Activated CD4-positive, CD25-positive, alpha-beta regulatory T cell treated with anti-CD3 and anti-CD28 coated beads, Interleukin-2, amount 50 U/mL, for 72 hours (primary cell): ENCODE results near the gene B3GALT6.

Source experiments
- DNase-seq: peaks from one replicate; pipeline ENCODE4 v3.0.0; 2021

The B3GALT6 gene

DNA sequence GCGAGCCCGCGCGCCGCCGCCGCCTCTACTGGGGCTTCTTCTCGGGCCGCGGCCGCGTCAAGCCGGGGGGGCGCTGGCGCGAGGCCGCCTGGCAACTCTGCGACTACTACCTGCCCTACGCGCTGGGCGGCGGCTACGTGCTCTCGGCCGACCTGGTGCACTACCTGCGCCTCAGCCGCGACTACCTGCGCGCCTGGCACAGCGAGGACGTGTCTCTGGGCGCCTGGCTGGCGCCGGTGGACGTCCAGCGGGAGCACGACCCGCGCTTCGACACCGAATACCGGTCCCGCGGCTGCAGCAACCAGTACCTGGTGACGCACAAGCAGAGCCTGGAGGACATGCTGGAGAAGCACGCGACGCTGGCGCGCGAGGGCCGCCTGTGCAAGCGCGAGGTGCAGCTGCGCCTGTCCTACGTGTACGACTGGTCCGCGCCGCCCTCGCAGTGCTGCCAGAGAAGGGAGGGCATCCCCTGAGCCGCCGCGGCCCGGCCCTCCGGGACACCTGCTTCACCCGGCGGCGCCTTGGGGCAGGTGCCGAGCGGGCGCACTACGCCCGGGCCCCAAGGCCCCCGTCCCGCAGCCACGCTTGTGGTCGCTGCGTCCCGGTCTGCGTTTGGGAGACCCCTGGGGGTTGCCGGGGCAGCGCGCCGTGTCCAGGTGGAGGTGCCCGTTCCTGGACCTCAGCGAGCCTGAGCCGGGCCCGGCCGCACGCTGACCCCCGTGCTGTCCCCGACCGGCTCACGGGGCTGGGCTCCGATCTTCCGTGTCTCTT lies 944 bp downstream of the B3GALT6 start:
- DNase-seq: no peak

DNA sequence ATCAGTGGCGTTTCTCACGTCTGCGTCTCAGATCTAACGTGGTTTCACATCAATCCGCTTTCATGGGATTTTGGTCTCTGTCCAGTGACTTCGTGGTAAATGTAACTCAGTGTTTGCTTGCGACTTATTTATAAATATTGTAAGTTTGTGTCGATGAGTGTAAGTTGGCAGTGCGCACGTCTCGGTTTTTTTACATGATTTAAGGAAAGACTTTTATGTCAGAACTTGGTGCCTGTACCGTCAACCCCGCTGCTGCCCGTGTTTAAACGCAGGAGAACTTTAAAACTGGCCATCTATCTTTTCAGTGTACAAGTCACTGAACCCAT lies 1.5 kb downstream of the B3GALT6 start:
- DNase-seq: no peak

DNA sequence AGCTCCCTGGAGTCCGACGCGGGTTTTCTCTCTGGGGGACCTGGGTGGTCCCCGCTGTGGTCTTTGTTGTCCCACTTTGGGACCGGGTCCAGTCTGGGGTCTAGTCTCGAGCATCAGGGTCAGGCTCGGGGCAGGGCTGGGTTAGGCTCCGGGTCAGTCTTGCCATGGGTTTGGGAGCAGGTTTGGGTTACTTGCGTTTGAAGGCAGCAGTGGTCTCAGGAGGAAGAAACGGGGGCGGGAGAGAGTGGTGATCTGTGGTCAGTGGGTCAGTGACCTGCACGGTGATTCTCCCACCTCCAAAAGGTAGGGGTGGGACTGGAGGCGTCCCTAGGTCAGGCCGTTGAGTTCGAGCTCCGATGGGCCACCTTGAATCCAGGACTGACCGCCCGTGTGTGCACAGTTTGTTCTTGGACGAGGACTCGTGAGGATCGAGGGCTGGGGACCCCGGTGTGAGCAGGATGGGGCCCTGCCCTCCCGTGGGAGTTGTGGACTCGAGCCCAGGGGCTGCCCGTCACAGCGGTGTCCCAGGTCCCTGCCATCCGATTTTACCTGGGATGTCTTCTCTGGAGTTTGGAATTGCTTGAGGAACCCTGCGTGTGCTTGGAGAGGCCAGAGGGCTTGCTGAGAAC lies 2.3 kb downstream of the B3GALT6 start:
- no peak for DNase-seq

DNA sequence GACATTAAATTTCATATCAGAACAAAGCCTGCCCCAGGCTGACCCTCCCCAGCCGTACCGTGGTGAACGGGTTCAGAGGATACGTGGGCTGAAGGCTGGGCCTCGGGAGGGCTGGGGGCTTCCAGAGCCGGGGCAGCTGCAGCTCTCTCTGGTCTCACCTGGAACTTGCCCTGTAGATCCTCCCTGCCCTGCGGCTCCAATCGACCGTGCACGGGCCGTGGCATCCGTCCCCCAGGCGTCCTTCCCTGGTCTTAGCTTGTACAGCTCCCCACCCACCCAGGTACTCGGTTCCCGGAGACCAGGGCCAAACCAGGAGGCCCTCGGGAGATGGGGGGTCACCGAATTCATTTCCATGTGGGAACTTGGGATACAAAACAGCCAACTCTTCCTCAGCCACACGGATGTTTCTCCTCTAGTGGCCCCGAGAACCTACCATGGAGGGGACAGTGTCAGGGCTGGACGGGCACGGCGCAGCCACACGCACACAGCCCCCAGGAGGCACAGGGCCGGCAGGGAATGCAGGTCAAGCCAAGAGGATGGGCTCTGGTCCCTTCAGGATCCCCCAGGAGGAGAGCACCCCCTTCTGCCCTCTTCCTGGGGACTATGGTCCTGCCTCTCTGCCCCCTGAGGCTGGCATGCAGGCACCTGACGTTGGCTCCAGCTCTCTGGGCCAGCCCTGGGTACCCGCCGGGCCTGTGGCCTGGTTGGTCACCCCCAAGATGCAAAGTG lies 3.1 kb downstream of the B3GALT6 start:
- DNase-seq: no peak

- no peak for DNase-seq
Measured at GRCh38 chr1:1236176-1236763, 4.2 kb downstream of the B3GALT6 start.

- no peak for DNase-seq
Measured at GRCh38 chr1:1236945-1237873, 5.2 kb downstream of the B3GALT6 start.

DNA sequence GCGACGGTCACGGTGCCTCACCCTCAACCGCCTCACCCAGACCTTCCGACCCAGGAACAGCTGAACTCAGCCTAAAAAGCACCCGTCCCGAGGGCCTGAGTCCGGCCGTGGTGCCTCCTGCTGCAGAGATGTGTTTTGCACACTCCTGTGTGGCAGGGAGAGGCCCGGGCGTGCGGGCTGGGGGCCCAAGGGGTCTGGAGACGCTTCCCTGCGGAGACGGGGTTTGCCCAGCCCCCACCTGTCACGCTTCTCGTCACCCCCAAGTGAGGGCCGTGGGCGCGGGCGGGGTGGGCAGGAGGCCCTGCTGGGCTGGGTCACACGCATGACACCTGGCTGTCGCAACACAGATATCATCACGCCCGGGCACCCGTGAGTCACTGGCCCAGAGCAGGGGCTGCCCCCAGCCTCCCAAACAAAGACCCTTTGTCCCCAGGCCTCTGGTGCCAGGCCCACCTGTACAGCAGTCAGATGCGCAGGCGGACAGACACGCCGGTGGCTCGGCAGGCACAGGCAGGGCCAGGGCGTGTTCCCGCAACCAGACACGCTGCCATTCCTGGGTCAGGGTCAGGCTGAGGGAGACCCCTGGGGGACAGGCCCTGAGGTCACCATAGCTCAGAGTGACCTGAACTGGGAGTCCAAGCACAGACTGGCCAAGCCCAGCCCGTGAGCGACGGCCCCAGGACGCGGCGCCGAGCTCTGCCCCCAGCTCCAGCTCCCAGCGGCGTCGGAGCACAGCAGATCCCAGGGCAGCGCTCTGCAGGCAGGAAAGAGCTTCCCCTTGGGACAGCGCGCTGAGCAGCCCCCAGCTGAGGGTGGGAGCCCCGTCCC lies 6.1 kb downstream of the B3GALT6 start:
- no peak for DNase-seq

DNA sequence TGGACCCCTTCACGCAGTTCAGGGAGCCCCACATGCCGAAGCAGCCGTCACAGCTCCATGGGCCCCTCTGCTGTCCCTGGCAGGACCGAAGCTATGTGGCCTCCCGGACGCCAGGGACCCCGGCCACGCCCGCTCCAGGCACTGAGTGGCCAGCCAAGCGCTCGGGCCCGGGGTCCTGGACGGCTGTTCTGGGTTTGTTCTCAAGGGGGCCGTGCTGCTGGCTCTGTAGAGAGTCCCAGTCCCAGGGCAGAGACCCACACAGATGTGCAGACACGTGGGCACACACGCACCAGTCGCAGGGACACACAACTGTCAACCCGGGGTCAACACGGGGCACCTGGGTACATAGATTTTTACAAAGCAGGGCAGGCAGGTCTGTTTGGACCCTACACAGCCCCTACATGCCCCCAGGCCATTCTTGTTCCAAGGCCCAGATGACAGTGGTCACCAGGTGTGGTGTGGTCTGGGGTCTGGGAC lies 6.7 kb downstream of the B3GALT6 start:
- no peak for DNase-seq

DNA sequence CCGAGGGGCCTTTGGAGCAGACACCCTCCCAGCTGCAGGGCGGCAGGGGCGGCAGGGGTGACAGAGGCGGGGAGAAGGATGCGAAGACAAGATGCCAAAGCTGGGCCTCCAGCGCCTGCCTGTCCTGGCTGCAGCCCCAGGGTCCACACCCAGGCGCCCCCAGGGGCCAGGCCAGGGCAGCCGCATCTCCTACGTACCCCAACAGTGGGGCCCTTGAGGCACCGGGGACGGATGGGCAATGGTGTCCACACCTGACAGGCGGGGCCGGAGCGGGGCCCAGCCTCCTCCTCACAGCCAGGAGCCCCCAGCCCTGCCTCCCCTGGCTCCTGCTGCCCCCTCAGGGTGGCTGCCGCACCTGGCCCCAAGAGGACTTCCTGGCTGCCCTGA lies 7.2 kb downstream of the B3GALT6 start:
- DNase-seq: no peak

DNA sequence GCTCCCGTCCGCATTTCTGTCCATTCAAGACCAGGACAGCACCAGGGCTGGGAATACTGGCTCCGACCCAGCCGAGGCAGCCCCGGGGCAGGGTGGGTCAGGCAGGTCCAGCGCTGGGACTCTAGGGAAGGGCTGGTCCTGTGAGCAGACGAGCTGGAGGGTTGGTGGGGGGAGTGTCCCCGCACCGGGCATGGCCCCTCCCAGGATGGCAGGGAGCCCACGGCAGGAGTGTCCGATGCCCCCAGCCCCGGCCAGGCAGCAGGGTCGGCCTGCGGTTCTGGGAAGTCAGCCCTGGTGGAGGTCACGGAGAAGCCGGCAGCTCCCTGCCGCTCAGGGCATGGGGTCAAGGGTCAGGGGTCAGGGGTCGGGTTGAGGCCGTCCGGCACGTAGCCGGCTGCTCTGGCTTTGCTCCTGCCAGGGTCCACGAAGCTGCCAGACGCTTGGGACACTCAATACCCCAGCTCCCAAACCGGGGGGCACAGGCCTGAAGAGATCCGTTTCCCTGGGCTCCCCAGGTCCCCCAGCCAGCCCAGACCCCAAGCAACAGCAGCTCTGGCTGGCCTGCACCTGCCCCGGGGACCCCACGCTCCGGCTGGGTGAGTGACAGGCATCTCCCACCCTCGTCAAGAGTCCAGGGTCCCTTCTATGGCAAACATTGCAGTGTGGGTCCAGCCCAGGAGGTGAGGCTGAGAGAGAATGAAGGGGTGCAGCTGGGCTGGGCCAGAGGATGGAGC lies 7.7 kb downstream of the B3GALT6 start:
- no peak for DNase-seq

DNA sequence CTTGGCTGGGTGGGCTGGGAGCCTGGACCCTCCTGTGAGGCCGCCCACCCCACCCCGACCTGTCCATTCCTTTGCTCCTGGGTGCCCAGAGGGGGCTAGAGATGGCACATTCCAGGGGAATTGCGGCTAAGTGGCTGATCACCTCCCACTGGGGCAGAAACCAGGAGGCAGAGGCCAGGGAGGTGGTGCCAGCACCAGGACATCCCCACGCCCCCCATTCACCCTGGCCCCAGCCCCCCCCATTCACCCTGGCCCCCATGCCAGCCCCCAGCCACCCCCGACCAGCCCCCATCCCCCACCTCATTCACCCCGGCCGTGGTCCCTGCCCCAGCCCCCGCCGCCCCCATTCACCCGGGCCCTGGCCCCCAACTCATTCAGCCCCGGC lies 8.3 kb downstream of the B3GALT6 start:
- no peak for DNase-seq

GRCh38 chr1:1240822-1241587 lies 9.0 kb downstream of the B3GALT6 start:
- DNase-seq: no peak

- no peak for DNase-seq
Measured at GRCh38 chr1:1241588-1242219, 9.7 kb downstream of the B3GALT6 start.

DNA sequence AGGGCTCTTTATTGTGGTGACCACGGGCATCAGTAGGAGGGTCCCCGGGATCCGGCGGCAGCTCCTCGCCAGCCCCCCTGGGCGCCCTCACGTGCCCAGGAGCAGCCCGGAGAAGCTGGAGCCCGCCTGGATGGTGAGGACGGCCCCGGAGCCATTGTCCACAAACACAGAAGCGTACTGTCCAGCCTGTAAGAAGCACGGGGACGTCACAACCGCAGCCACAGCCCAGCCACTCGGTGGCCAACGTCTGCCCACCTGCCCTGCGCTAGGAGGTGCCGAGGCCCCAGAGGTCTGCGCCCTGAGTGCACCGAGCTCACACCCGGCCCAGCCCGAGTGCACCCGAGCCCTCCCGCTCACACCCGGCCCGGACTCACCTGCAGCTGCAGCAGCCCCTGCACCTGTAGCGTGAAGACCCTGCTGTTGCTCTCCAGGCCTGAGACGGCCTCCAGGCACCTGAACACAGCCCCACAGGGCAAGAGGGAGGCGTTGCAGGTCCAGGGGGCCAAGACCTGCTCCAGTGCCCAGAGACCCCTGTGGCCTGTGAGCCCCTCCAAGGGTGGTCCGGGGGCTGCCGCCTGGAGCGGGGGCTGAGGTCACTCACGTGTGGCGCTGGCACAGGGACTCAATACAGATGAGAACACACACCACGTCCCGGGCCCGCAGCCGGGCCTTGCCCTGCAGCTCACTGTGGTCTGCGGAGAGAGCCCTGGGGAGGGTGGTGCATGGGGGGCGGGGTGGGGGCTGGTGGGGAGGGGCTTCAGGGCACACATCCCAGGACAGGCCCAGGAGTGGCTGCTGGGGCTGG lies 10.6 kb downstream of the B3GALT6 start:
- DNase-seq: no peak

GRCh38 chr1:1243266-1243660 lies 11.2 kb downstream of the B3GALT6 start:
- DNase-seq: no peak

DNA sequence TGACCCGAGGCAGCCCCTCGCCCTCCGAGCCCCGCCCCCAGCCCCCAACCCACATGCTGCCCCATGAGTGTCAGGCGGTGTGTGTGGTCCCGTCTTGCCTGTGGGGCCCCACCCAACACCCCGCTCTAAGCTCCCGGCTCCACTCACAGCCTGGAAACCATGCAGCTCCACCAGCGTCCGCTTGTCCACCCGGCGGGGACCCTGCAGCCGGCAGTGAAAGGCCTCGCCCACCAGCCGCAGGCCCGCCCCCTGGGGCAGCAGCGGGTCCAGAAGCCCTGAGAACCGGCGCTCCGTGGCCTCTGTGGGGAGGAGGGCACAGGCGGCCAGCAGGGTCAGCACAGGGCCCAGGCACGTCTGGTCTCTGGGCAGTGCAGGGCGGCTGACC lies 11.8 kb downstream of the B3GALT6 start:
- DNase-seq: no peak

- DNase-seq: no peak
Measured at GRCh38 chr1:1244192-1244811, 12.3 kb downstream of the B3GALT6 start.

DNA sequence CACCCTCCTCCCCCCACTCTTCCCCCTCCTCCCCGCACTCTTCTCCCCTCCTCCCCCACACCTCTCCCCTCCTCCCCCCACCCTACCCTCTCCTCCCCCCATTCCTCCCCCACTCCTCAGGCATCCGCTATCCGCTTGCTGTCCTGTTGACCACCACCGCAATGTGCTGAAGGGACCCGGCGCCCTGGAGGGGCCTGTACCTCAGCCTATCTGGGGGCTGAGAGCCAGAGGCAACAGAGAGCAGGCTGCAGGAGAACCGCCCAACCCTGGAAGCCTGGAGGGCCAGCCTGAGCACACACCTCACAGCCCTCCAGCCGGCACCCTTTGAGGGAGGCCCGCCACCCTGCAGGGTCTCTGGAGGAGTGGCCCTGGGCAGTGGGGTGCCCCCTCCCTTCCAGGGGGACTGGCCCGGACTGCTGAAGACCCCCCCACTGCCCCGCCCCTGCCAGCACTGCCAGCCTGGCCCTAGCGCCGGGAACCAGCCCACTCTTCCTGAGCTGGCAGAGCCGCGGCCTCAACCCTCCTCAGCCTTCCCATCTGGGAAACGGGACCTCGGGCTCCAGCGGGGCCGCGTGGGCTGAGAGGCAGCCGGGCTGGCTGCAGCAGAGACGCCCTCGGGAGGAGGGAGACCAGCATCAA lies 13.3 kb downstream of the B3GALT6 start:
- DNase-seq: no peak
